Measurements from ENCODE around the gene SASH3. TPM values are rescaled to one million over a fixed set of nuclear protein-coding genes. Genes with fewer than 3 reads are reported as not detected.

SASH3 gene
- total RNA-seq, 1 experiment from 2014 or later, result 0.42 TPM

GRCh38 chrX:129747533-129747932, 32.2 kb upstream of the SASH3 start:
- Histone ChIP-seq H3K9me2 (ENCODE audit: insufficient read depth) (no peaks in the 10 kb centered on the region), H3K4me2 (ENCODE audit: low read length) (no peak overlapping the region), H3K4me1 (ENCODE audit: control insufficient read depth in 1 of 2, insufficient read depth in 2 of 2, low read length in 2 of 2) (no peaks in the 10 kb centered on the region), H3K27ac (ENCODE audit: low read depth, low read length) (no peak overlapping the region), H3K36me3 (ENCODE audit: control insufficient read depth in 1 of 2, insufficient read depth in 2 of 2, low read length in 2 of 2) (no peaks in the 10 kb centered on the region), H3K9ac (ENCODE audit: low read length) (no peak overlapping the region), H3K4me3 (replicated peaks in 1 of 2; ENCODE audit: low read depth in 1 of 2, low read length in 2 of 2) (no peak overlapping the region), H4K20me1 (ENCODE audit: insufficient read depth) (no peaks in the 10 kb centered on the region), H3K9me3 (ENCODE audit: control insufficient read depth in 1 of 2, insufficient read depth in 1 of 2, low read depth in 1 of 2, low read length in 2 of 2) (no peaks in the 10 kb centered on the region), H3K27me3 (ENCODE audit: insufficient read depth, low read length) (no peaks in the 10 kb centered on the region), H3K79me2 (ENCODE audit: insufficient read depth, low read length) (no peaks in the 10 kb centered on the region), H2AFZ (ENCODE audit: low read depth, low read length, poor library complexity, severe bottlenecking) (no peak overlapping the region)
- CTCF ChIA-PET, result no interaction called here
- intact Hi-C loops (cut with micrococcal nuclease), result no loop called here
- ATAC-seq, result no peak
- no peak for TF ChIP-seq ELF1 (IDR thresholded peaks at IDR 0.05; ENCODE audit: borderline replicate concordance, low read depth)
- TF ChIP-seq CTCF (IDR thresholded peaks at IDR 0.05 in 2 of 3, conservative IDR thresholded peaks at IDR 0.05 in 1 of 3; ENCODE audit: borderline replicate concordance in 1 of 3, insufficient read depth in 1 of 3, low read depth in 2 of 3, low read length in 2 of 3), result no peak
- no peak for TF ChIP-seq REST (IDR thresholded peaks at IDR 0.05; ENCODE audit: low read depth)
- no peak for TF ChIP-seq TCF7L2 (IDR thresholded peaks at IDR 0.05; ENCODE audit: borderline replicate concordance, extremely low read depth, insufficient read depth, insufficient read length)
- TF ChIP-seq POLR2AphosphoS5 (IDR thresholded peaks at IDR 0.05; ENCODE audit: low read depth, low read length), result no peak
- TF ChIP-seq SRF (IDR thresholded peaks at IDR 0.05; ENCODE audit: low read depth), result no peak
- TF ChIP-seq FOSL1 (IDR thresholded peaks at IDR 0.05; ENCODE audit: low read depth), result no peak
- no peak for TF ChIP-seq EZH2 (IDR thresholded peaks at IDR 0.05)
- no peak for TF ChIP-seq ATF3 (IDR thresholded peaks at IDR 0.05)
- no peak for TF ChIP-seq EZH2phosphoT487 (IDR thresholded peaks at IDR 0.05; ENCODE audit: borderline replicate concordance)
- TF ChIP-seq ZNF274 (IDR thresholded peaks at IDR 0.05; ENCODE audit: low read depth, low read length), result no peak
- no peak for TF ChIP-seq SIN3A (IDR thresholded peaks at IDR 0.05; ENCODE audit: low read depth)
- no peak for TF ChIP-seq YY1 (IDR thresholded peaks at IDR 0.05; ENCODE audit: extremely low read depth, insufficient replicate concordance, low read depth, low read length)
- no peak for TF ChIP-seq ZBTB33 (IDR thresholded peaks at IDR 0.05; ENCODE audit: extremely low read depth, insufficient replicate concordance, low read length)
- RAD21 ChIA-PET (ENCODE audit: low non-redundant PET in 1 of 2, low total read pairs in 2 of 2, uncharacterized antibody in 2 of 2, unreplicated experiment in 2 of 2), result no interaction called here
- DNase-seq (ENCODE audit: low read depth, low spot score), result no peak
- POLR2A ChIA-PET, result no interaction called here
- BruUV-seq (replicated peaks), result no TSS peak

Data from HCT116 (cell line).